Osteoblast (primary cell): Measurements from ENCODE around the gene GJB2. TPM values are rescaled to one million over a fixed set of nuclear protein-coding genes. Genes with fewer than 3 reads are reported as not detected.

Source experiments
- DNase-seq: peaks from one replicate; pipeline ENCODE4 v3.0.0; 2011; ENCODE audit warnings: low spot score, mixed read lengths; ENCODE audit not compliant: insufficient read length; ENCODE audit errors: missing footprints
- H2AFZ ChIP-seq: 2 replicates; pipeline ENCODE4 v1.6.0; 2011; ENCODE audit warnings: mild to moderate bottlenecking, low read length
- H3K27ac ChIP-seq: 2 replicates; pipeline ENCODE4 v1.5.1; 2011; ENCODE audit warnings: mild to moderate bottlenecking, low read depth, low read length, moderate library complexity
- H3K27me3 ChIP-seq: 2 replicates; pipeline ENCODE4 v1.6.0; 2012; ENCODE audit warnings: mild to moderate bottlenecking, control low read depth, inconsistent platforms, low read length, moderate library complexity; ENCODE audit not compliant: insufficient read depth
- H3K36me3 ChIP-seq: 2 replicates; pipeline ENCODE4 v1.5.1; 2011; ENCODE audit warnings: mild to moderate bottlenecking, low read length, control low read depth, moderate library complexity; ENCODE audit not compliant: insufficient read depth
- H3K4me1 ChIP-seq: 2 replicates; pipeline ENCODE4 v1.5.1; 2011; ENCODE audit warnings: mild to moderate bottlenecking, low read length, control low read depth, moderate library complexity; ENCODE audit not compliant: insufficient read depth
- H3K4me2 ChIP-seq: 2 replicates; pipeline ENCODE4 v1.6.0; 2011; ENCODE audit warnings: mild to moderate bottlenecking, low read length; ENCODE audit not compliant: insufficient read depth
- H3K4me3 ChIP-seq: fragments of 200-600 bp; sonication (generic); 3 replicates; pipeline ENCODE4 v1.5.1; 2012; ENCODE audit warnings: mild to moderate bottlenecking, low read length, inconsistent platforms; ENCODE audit not compliant: insufficient read depth
- H3K79me2 ChIP-seq: 2 replicates; pipeline ENCODE4 v1.6.0; 2012; ENCODE audit warnings: mild to moderate bottlenecking, low read length, control low read depth, inconsistent platforms; ENCODE audit not compliant: insufficient read depth
- H3K9me3 ChIP-seq: 2 replicates; pipeline ENCODE4 v1.5.1; 2011; ENCODE audit warnings: low read depth, low read length, control low read depth
- H4K20me1 ChIP-seq: 2 replicates; pipeline ENCODE4 v1.6.0; 2012; ENCODE audit warnings: mild to moderate bottlenecking, low read length, control low read depth; ENCODE audit not compliant: insufficient read depth
- total RNA-seq: library from RNA; depleted of rRNA; stranded (reverse); fragments of >200 nt; gene quantifications from 2 replicates; pipeline ENCODE4 v1.2.3, GENCODE V29; 2012
- TF ChIP-seq, protein P1 (sequence below): IDR thresholded peaks from 2 replicates; pipeline ENCODE4 v1.5.1; 2011; ENCODE audit warnings: mild to moderate bottlenecking, low read depth, low read length, moderate library complexity; ENCODE audit errors: extremely low read depth

GJB2 gene
- total RNA-seq, 1 donor: under 0.01 TPM

DNA sequence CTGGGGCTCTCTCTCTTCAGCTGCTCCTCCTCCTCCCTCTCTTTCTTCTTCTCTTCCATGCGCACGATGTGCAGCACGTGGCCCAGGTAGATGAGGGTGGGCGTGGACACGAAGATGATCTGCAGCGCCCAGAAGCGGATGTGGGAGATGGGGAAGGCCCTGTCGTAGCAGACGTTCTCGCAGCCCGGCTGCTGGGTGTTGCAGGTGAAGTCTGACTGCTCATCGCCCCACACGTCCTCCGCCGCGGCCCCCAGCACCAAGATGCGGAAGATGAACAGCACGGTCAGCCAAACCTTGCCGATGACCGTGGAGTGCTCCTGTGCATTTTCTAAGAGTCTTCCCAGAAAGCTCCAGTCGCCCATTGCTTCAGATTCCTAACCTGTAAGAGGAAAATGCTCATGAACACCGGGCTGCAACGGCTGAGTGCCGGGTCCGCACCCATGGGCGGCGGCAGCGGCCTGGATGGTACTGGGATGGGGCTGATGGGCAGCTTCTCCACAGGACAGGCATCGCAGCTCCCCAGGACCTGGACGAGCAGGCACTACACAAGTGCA, 49.7 kb downstream of the GJB2 start:
- no peak overlapping the region for H2AFZ ChIP-seq

GRCh38 chr13:20142023-20142926, 50.5 kb downstream of the GJB2 start:
- Histone ChIP-seq H3K27me3 (peaks cover 83% of the 10 kb centered on the region), H3K36me3 (no peaks in the 10 kb centered on the region), H3K4me2 (no peak overlapping the region), H3K4me3 (no peak overlapping the region), H3K27ac (no peak overlapping the region), H4K20me1 (no peaks in the 10 kb centered on the region), H3K79me2 (no peaks in the 10 kb centered on the region), H2AFZ (no peak overlapping the region), H3K9me3 (no peaks in the 10 kb centered on the region), H3K4me1 (no peaks in the 10 kb centered on the region)
- no peak for DNase-seq
- TF ChIP-seq, protein P1, sequence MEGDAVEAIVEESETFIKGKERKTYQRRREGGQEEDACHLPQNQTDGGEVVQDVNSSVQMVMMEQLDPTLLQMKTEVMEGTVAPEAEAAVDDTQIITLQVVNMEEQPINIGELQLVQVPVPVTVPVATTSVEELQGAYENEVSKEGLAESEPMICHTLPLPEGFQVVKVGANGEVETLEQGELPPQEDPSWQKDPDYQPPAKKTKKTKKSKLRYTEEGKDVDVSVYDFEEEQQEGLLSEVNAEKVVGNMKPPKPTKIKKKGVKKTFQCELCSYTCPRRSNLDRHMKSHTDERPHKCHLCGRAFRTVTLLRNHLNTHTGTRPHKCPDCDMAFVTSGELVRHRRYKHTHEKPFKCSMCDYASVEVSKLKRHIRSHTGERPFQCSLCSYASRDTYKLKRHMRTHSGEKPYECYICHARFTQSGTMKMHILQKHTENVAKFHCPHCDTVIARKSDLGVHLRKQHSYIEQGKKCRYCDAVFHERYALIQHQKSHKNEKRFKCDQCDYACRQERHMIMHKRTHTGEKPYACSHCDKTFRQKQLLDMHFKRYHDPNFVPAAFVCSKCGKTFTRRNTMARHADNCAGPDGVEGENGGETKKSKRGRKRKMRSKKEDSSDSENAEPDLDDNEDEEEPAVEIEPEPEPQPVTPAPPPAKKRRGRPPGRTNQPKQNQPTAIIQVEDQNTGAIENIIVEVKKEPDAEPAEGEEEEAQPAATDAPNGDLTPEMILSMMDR: no peak

More for the DNA sequence above, 49.7 kb downstream of the GJB2 start:
- no peaks in the 10 kb centered on the region for H3K36me3 ChIP-seq
- no peaks in the 10 kb centered on the region for H3K9me3 ChIP-seq
- no peak overlapping the region for H3K27ac ChIP-seq
- H4K20me1 ChIP-seq: no peaks in the 10 kb centered on the region
- H3K4me2 ChIP-seq: no peak overlapping the region
- DNase-seq: no peak
- H3K4me1 ChIP-seq: no peaks in the 10 kb centered on the region
- no peak overlapping the region for H3K4me3 ChIP-seq
- H3K27me3 ChIP-seq: peaks cover 83% of the 10 kb centered on the region
- TF ChIP-seq, protein P1: no peak
- H3K79me2 ChIP-seq: no peaks in the 10 kb centered on the region

GRCh38 chr13:20141238-20142022, 51.3 kb downstream of the GJB2 start:
- TF ChIP-seq, protein P1: no peak
- Histone ChIP-seq H3K4me1 (no peaks in the 10 kb centered on the region), H3K27ac (no peak overlapping the region), H3K79me2 (no peaks in the 10 kb centered on the region), H3K27me3 (peaks cover 85% of the 10 kb centered on the region), H4K20me1 (no peaks in the 10 kb centered on the region), H3K9me3 (no peaks in the 10 kb centered on the region), H3K4me2 (no peak overlapping the region), H3K36me3 (no peaks in the 10 kb centered on the region), H2AFZ (no peak overlapping the region), H3K4me3 (no peak overlapping the region)
- DNase-seq: no peak
